A549 treated with AZD9567 at 1 μM for 4 hours (cell line): Measurements from ENCODE around the gene PRKCD. TPM values are rescaled to one million over a fixed set of nuclear protein-coding genes. Genes with fewer than 3 reads are reported as not detected.

Source experiments
- total RNA-seq: library from RNA; stranded (reverse); fragments of 200-300 nt; extraction: Qiagen RNA extraction; gene quantifications from 5 replicates; pipeline ENCODE4 v1.2.3, GENCODE V29; 2022; ENCODE audit not compliant: insufficient read depth

PRKCD gene
- total RNA-seq: 27.6 to 41.7 TPM (median 39.2 TPM) in 5 replicates

DNA sequence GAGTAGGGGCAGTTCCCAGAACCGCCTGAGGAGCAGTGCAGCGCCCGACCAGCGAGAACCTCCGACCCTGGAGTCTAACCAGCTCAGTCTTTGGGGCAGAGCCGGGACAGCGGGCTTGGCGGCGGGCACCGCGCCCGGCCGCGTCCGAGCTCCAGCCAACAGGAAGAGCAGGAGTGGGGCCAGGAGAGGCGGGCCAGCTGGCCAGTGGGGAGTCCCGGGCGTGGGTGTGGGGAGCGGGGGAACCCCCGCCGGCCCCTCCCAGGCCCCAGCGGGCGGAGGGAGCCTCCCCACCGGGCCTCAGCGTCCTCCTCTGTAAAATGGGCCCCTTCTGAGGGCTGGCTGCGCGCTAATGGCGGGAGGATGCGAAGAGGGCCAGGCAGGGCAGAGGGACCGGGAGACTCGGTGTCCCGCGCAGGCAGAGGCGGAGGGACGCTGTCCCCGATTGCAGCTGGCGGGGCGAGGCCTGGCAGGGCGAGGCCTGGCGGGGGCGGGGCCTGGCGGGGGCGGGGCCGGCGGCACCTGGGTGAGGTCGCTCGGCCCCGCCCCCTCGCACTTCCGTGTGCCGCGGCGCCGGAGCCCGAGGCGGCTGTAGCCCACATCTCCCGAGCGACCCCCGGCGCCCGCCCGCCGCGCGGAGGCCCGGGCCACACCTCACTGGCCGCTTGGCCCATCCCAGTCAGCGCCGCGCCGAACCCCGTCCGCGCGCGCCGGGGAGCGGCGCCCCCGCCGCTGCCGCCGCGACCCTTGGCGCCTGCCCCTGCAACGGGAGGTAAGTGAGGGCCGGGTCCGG is at the start of gene PRKCD:
TSS of gene PRKCD (plus strand) at position 550 of the 790 bp plus-strand sequence. CDS start 17,214 bp downstream, outside the sequence.

DNA sequence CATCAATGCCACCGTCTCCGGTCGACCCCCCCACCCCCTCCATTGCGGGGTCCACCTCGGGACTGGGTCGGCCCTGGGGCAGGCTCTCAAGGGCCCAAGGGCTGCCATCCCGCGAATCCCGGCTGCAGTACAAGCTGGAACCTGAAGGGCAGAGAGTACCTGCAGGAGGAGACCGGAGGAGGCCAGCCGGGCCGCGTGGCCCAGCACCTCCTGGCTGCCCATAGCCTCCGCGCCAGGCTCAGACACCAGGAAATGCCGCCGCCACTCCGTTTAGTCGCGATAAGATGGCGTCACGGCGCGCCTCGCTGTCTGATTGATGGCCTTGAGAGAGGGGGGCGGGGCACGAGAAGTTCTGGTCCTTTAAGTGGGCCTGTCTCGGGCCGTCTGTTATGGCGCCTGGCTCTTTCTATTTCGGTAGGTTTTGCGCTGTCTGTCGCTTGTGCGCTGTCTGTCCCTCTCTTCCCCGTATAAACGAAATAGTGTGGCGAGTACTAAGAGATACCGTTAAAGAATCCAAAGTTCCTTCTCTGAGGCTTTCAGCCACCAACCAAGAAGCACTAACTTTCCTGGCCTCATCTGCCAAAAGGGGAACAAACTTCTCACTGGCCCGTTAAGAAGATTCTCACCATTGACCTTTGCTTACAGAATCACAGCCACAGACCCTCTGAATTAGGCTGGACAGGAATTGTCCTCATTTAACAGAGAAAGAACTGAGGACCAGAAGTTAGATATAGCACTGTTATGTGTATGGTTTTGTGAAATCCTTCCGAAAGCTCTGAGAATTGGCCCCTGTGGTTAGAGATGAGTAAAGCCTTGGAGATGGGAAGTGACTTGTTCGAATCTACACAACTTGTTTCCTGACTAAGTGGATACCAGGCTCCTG is 30.6 kb upstream of the PRKCD start, which contains the start of gene RFT1:
TSS of gene RFT1 (minus strand) at position 257 of the 883 bp plus-strand sequence. CDS start at position 222, 35 bp downstream.

Other genes with a start within 250 kb of the PRKCD start
- gene SFMBT1, start 115.1 kb upstream of the PRKCD start, total RNA-seq: 5.2 to 8.2 TPM (median 7.5 TPM) in 5 replicates
- gene RFT1, start 30.8 kb upstream of the PRKCD start, total RNA-seq: 27.6 to 36.4 TPM (median 29.4 TPM) in 5 replicates
- 1,539 to 2,027 TPM (median 1,948 TPM) in 5 replicates for gene TKT, start 94.8 kb downstream of the PRKCD start, total RNA-seq
- 6.3 to 8.1 TPM (median 7.4 TPM) in 5 replicates for gene DCP1A, start 186.3 kb downstream of the PRKCD start, total RNA-seq